HepG2 (cell line): Measurements from ENCODE around the gene NUP85.

Source experiments
- CEBPB ChIP-seq: IDR thresholded peaks from 2 replicates; pipeline ENCODE4 v1.6.1; 2011; ENCODE audit warnings: low read depth, low read length, improper control_type of control experiment, borderline replicate concordance
- FOXJ3 ChIP-seq: sonication (generic); formaldehyde crosslinking; IDR thresholded peaks from 2 replicates; pipeline ENCODE4 v1.4.0; 2020; ENCODE audit warnings: missing genetic modification reagents, mild to moderate bottlenecking, borderline replicate concordance
- HDAC2 ChIP-seq: sonication (generic); formaldehyde crosslinking; IDR thresholded peaks from 2 replicates; pipeline ENCODE4 v1.4.0; 2020; ENCODE audit warnings: missing genetic modification reagents
- NFATC3 ChIP-seq: sonication (generic); formaldehyde crosslinking; IDR thresholded peaks from 2 replicates; pipeline ENCODE4 v1.5.1; 2020; ENCODE audit warnings: mild to moderate bottlenecking, missing genetic modification reagents
- PHF20 ChIP-seq: sonication (generic); formaldehyde crosslinking; IDR thresholded peaks from 2 replicates; pipeline ENCODE4 v1.5.0; 2020; ENCODE audit warnings: mild to moderate bottlenecking, missing genetic modification reagents
- SIN3A ChIP-seq: IDR thresholded peaks from 2 replicates; pipeline ENCODE4 v1.6.1; 2011; ENCODE audit warnings: low read depth, mild to moderate bottlenecking, control low read depth, low read length, borderline replicate concordance
- TP53 ChIP-seq: sonication (generic); formaldehyde crosslinking; conservative IDR thresholded peaks from 2 replicates; pipeline ENCODE4 v1.4.0; 2020; ENCODE audit warnings: missing genetic modification reagents
- YY1 ChIP-seq: IDR thresholded peaks from 2 replicates; pipeline ENCODE4 v1.6.1; 2011; ENCODE audit warnings: low read length, low read depth, moderate library complexity, mild to moderate bottlenecking; ENCODE audit not compliant: insufficient read depth, insufficient replicate concordance
- ZKSCAN8 ChIP-seq: IDR thresholded peaks from 2 replicates; pipeline ENCODE4 v1.6.1; 2016; ENCODE audit warnings: borderline replicate concordance, missing genetic modification reagents, missing compliant biosample characterization
- ZNF773 ChIP-seq: sonication (generic); formaldehyde crosslinking; IDR thresholded peaks from 2 replicates; pipeline ENCODE4 v1.4.0; 2020; ENCODE audit warnings: missing genetic modification reagents, borderline replicate concordance
- TF ChIP-seq, protein P1 (sequence below): sonication (generic); formaldehyde crosslinking; IDR thresholded peaks from 2 replicates; pipeline ENCODE4 v1.5.0; 2020; ENCODE audit warnings: mild to moderate bottlenecking, missing genetic modification reagents, moderate library complexity
- TF ChIP-seq, protein P2 (sequence below): sonication (generic); formaldehyde crosslinking; IDR thresholded peaks from 2 replicates; pipeline ENCODE4 v1.4.0; 2020; ENCODE audit warnings: missing genetic modification reagents
- TF ChIP-seq, protein P3 (sequence below): sonication (generic); formaldehyde crosslinking; IDR thresholded peaks from 2 replicates; pipeline ENCODE4 v1.4.0; 2020; ENCODE audit warnings: mild to moderate bottlenecking, missing genetic modification reagents
- TF ChIP-seq, protein P4 (sequence below): sonication (generic); formaldehyde crosslinking; IDR thresholded peaks from 2 replicates; pipeline ENCODE4 v1.4.0; 2020; ENCODE audit warnings: mild to moderate bottlenecking, missing genetic modification reagents

DNA sequence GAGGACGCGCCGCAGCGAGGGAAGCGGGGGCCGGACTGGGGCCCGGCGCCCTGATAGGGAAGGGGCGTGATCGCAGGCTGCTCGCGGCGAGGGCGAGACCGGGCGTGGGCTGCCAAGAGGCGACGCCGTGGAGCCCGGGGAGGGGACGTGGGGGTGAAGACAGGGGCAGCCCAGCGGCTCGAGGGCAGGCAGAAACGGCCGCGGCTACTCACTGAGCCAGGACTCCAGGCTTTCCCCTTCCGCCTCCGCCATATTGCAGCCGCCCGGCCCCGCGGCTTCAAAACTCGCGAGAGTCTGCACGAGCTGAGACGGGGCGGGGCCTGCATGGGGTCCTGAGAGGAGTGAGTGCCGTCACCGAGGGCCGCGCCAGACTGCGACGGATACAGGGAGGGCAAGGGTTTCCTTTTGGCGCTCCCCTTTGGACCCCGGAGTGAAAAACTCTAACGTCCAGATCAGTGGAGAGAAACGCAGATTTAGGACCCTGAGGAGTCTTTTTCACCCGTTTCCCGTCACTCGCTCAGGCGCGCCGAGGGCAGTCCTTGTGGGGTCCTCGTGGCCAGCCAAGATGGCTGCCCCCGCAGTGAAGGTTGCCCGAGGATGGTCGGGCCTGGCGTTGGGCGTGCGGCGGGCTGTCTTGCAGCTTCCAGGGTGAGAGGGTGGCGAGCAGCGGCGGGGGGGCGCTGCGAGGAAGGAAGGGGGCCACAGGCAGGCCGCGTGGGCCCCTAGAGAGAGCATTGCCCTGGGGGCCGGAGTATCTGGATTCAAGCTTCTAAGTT lies 56.0 kb downstream of the NUP85 start, which contains the start of the genes GGA3 and MRPS7:
- TF ChIP-seq PHF20 (CRISPR knock-in tag) (peak; percentile 92), TP53 (CRISPR knock-in tag) (no peak; the same call in 1 of the 2 replicates), YY1 (peak; percentile 94), ZKSCAN8 (CRISPR knock-in tag) (peak; percentile 53; the same call in 1 of the 2 replicates), SIN3A (peak; percentile 64; the same call in 1 of the 2 replicates), HDAC2 (CRISPR knock-in tag) (peak; percentile 13; the same call in 1 of the 2 replicates), FOXJ3 (CRISPR knock-in tag) (no peak; the same call in 1 of the 2 replicates), NFATC3 (CRISPR knock-in tag) (peak; percentile 69; the same call in 1 of the 2 replicates), CEBPB (no peak), ZNF773 (CRISPR knock-in tag) (peak; percentile 92)
- TF ChIP-seq, protein P1, sequence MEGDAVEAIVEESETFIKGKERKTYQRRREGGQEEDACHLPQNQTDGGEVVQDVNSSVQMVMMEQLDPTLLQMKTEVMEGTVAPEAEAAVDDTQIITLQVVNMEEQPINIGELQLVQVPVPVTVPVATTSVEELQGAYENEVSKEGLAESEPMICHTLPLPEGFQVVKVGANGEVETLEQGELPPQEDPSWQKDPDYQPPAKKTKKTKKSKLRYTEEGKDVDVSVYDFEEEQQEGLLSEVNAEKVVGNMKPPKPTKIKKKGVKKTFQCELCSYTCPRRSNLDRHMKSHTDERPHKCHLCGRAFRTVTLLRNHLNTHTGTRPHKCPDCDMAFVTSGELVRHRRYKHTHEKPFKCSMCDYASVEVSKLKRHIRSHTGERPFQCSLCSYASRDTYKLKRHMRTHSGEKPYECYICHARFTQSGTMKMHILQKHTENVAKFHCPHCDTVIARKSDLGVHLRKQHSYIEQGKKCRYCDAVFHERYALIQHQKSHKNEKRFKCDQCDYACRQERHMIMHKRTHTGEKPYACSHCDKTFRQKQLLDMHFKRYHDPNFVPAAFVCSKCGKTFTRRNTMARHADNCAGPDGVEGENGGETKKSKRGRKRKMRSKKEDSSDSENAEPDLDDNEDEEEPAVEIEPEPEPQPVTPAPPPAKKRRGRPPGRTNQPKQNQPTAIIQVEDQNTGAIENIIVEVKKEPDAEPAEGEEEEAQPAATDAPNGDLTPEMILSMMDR: 0 out of 2 replicates have a peak, but pooled peaks have one; percentile 2
- TF ChIP-seq, protein P2, sequence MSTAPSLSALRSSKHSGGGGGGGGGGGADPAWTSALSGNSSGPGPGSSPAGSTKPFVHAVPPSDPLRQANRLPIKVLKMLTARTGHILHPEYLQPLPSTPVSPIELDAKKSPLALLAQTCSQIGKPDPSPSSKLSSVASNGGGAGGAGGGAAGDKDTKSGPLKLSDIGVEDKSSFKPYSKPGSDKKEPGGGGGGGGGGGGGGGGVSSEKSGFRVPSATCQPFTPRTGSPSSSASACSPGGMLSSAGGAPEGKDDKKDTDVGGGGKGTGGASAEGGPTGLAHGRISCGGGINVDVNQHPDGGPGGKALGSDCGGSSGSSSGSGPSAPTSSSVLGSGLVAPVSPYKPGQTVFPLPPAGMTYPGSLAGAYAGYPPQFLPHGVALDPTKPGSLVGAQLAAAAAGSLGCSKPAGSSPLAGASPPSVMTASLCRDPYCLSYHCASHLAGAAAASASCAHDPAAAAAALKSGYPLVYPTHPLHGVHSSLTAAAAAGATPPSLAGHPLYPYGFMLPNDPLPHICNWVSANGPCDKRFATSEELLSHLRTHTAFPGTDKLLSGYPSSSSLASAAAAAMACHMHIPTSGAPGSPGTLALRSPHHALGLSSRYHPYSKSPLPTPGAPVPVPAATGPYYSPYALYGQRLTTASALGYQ (CRISPR knock-in tag): no peak
- TF ChIP-seq, protein P3, sequence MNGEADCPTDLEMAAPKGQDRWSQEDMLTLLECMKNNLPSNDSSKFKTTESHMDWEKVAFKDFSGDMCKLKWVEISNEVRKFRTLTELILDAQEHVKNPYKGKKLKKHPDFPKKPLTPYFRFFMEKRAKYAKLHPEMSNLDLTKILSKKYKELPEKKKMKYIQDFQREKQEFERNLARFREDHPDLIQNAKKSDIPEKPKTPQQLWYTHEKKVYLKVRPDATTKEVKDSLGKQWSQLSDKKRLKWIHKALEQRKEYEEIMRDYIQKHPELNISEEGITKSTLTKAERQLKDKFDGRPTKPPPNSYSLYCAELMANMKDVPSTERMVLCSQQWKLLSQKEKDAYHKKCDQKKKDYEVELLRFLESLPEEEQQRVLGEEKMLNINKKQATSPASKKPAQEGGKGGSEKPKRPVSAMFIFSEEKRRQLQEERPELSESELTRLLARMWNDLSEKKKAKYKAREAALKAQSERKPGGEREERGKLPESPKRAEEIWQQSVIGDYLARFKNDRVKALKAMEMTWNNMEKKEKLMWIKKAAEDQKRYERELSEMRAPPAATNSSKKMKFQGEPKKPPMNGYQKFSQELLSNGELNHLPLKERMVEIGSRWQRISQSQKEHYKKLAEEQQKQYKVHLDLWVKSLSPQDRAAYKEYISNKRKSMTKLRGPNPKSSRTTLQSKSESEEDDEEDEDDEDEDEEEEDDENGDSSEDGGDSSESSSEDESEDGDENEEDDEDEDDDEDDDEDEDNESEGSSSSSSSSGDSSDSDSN (CRISPR knock-in tag): peak; percentile 78
- TF ChIP-seq, protein P4, sequence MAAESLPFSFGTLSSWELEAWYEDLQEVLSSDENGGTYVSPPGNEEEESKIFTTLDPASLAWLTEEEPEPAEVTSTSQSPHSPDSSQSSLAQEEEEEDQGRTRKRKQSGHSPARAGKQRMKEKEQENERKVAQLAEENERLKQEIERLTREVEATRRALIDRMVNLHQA (CRISPR knock-in tag): no peak
